ENCODE data around the gene LDB1.

The LDB1 gene

DNA sequence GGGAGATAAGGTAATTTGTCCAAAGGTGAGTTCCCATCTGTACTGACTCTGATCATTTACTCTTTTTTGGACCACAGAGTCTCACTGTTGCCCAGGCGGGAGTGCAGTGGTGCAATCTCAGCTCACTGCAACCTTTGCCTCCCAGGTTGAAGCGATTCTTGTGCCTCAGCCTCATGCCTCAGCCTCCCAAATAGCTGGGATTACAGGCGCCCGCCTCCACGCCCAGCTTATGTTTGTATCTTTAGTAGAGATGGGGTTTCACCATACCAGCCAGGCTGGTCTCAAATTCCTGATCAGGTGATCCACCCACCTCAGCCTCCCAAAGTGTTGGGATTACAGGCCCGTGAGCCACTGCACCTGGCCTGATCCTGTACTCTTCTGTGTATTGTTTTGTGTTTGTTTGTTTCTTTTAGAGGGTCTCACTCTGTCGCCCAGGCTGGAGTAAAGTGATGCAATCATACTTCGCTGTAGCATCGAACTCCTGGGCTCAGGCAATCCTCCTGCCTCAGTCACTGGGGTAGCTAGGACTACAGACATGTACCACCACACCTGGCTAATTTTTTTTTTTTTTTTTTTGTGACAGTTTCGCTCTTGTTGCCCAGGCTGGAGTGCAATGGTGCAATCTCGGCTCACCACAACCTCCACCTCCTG is 34.4 kb upstream of the LDB1 start:
- H3K4me3 ChIP-seq (ENCODE audit: low read length), result no peak overlapping the region
- no peak for DNase-seq (ENCODE audit: low read depth)
- TF ChIP-seq, protein P1, sequence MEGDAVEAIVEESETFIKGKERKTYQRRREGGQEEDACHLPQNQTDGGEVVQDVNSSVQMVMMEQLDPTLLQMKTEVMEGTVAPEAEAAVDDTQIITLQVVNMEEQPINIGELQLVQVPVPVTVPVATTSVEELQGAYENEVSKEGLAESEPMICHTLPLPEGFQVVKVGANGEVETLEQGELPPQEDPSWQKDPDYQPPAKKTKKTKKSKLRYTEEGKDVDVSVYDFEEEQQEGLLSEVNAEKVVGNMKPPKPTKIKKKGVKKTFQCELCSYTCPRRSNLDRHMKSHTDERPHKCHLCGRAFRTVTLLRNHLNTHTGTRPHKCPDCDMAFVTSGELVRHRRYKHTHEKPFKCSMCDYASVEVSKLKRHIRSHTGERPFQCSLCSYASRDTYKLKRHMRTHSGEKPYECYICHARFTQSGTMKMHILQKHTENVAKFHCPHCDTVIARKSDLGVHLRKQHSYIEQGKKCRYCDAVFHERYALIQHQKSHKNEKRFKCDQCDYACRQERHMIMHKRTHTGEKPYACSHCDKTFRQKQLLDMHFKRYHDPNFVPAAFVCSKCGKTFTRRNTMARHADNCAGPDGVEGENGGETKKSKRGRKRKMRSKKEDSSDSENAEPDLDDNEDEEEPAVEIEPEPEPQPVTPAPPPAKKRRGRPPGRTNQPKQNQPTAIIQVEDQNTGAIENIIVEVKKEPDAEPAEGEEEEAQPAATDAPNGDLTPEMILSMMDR (conservative IDR thresholded peaks at IDR 0.05; ENCODE audit: low read depth, low read length), result no peak

DNA sequence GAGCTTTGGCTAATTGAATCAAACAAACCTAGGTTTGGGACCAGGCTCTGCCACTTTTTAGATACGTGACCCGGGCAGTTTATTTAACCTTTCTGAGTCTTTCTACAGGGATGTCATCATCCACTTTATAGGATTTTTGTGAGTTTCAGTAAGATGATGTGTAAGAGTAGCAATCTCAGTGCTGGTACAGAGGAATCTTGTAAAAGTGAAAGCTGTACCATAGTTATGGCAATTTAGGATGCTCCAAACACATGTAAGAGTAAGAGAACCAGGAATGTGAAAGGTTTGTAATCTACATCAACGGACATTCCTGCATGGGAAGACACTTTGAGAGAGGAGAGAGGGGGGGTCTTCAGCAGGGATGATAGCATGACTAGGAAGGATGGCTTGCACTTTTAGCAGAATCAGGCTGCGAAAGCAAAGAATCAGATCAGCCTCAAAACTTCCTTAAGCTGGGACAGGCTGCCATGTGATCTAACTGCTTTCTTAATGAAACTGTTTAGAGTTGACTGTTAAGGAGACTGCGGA is 33.0 kb upstream of the LDB1 start:
- TF ChIP-seq, protein P1 (conservative IDR thresholded peaks at IDR 0.05; ENCODE audit: low read depth, low read length), result no peak
- peak overlapping the region; percentile 99 for H3K4me3 ChIP-seq (ENCODE audit: low read length)
- DNase-seq (ENCODE audit: low read depth), result no peak

DNA sequence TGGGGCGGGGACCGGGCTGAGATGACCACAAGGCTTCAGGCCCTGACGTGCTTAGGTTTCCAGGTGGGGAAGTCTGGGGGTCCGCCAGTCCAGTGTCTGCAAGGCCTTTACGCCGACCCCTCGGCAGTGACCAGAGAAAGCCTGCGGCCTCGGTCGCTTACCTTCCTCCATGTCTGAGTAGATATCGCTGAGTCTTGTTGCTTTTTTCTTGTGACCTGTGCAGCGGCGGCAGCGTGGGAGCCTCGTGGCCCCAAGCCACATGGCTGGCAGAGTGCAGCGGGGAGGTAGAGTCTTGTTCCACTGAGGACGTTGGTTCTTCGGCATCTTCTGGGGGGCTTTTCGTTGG is 32.4 kb upstream of the LDB1 start:
- peak overlapping the region; percentile 99 for H3K4me3 ChIP-seq (ENCODE audit: low read length)
- DNase-seq (ENCODE audit: low read depth), result no peak
- TF ChIP-seq, protein P1 (conservative IDR thresholded peaks at IDR 0.05; ENCODE audit: low read depth, low read length), result no peak

DNA sequence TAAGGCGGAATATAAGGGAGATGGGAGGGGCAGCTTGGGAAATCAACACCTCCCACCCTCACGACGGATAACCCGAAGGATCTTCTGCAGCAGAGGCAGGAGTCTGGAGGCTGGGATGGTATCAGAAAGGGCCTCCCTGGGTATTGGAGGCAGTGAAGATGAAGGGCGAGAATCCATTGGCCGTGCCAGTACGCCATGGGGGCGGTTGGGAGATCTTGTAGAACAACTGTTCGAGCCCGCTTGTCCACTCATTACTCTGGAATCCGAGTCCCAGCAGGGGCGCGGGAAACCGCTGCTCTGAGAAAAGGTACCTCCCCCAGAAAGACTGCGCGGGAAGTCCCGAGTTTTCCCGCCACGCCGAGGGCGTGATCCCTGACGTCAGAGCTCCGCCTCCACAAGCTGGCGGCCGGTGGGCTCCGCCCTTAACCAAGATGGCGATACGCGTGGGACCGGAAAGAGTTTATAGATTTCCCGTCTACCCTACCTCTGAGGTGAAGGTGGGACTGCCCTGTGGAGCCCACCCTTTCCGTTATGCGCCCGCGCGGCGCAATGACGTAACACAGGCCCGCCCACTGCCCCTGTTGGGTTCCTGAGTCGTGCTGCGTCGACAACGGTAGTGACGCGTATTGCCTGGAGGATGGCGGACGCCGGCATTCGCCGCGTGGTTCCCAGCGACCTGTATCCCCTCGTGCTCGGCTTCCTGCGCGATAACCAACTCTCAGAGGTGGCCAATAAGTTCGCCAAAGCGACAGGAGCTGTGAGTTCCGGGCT is 31.8 kb upstream of the LDB1 start, which contains the start of gene NOLC1:
NOLC1 (plus strand) TSS at position 616 of the 771 bp plus-strand sequence; CDS start at position 638, 22 bp downstream.
- TF ChIP-seq, protein P1 (conservative IDR thresholded peaks at IDR 0.05; ENCODE audit: low read depth, low read length), result no peak
- H3K4me3 ChIP-seq (ENCODE audit: low read length), result peak within 1 kb of the TSS; percentile 99
- peak; percentile 97 for DNase-seq (ENCODE audit: low read depth)

- peak; percentile 37 for DNase-seq (ENCODE audit: low read depth)
- TF ChIP-seq, protein P1 (conservative IDR thresholded peaks at IDR 0.05; ENCODE audit: low read depth, low read length), result no peak
- peak overlapping the region; percentile 99 for H3K4me3 ChIP-seq (ENCODE audit: low read length)
Observed at GRCh38 chr10:102150970-102151773, 31.0 kb upstream of the LDB1 start.

- no peak for DNase-seq (ENCODE audit: low read depth)
- TF ChIP-seq, protein P1 (conservative IDR thresholded peaks at IDR 0.05; ENCODE audit: low read depth, low read length), result no peak
- no peak overlapping the region for H3K4me3 ChIP-seq (ENCODE audit: low read length)
Observed at GRCh38 chr10:102148275-102148674, 28.1 kb upstream of the LDB1 start.
